Breast epithelium (tissue), 3 donors: ENCODE measurements around the gene PPP1R2.

Experiments
- CTCF ChIP-seq, 3 donors: fragments of 450-650 bp; IDR thresholded peaks; one replicate each; pipeline ENCODE4 v1.5.1; 2016 to 2017; ENCODE audit warnings: antibody characterized with exemption in 3 of 3, mild to moderate bottlenecking in 3 of 3, moderate library complexity in 3 of 3
- POLR2A ChIP-seq: fragments of 450-650 bp; IDR thresholded peaks from one replicate; pipeline ENCODE4 v1.6.1; 2016; ENCODE audit warnings: antibody characterized with exemption, mild to moderate bottlenecking, moderate library complexity

- TF ChIP-seq CTCF (IDR thresholded peaks at IDR 0.05) = no peak
- TF ChIP-seq POLR2A = no peak
Measured at GRCh38 chr3:195568630-195569029, 25.5 kb upstream of the PPP1R2 start.
